NCI-H2107 treated with DMSO at 0.1 percent for 48 hours (cell line): ENCODE data around the gene ADGRV1.
"Not testable (repeated sequence)": the region's sequence is repeated elsewhere in the genome, so short reads cannot be mapped to it uniquely, and the experiment has no call there.

Source experiments
- DNase-seq: peaks from one replicate; lab custom pipeline; 2025; ENCODE audit not compliant: unreplicated experiment; lab: John Stamatoyannopoulos, UW

ADGRV1 gene

GRCh38 chr5:90894866-90895420 is 336.3 kb downstream of the ADGRV1 start:
- no peak for DNase-seq

- no peak for DNase-seq
Observed at GRCh38 chr5:90897618-90898017, 339.0 kb downstream of the ADGRV1 start.

GRCh38 chr5:90898326-90899013 is 339.9 kb downstream of the ADGRV1 start:
- no peak for DNase-seq

- no peak for DNase-seq
Observed at GRCh38 chr5:90899014-90899604, 340.5 kb downstream of the ADGRV1 start.

GRCh38 chr5:90901261-90901660 is 342.7 kb downstream of the ADGRV1 start:
- DNase-seq, result no peak

- no peak for DNase-seq
Observed at GRCh38 chr5:90902170-90902569, 343.6 kb downstream of the ADGRV1 start.

- no peak for DNase-seq
Observed at GRCh38 chr5:90902651-90903386, 344.2 kb downstream of the ADGRV1 start.

GRCh38 chr5:90909101-90909503 is 350.5 kb downstream of the ADGRV1 start:
- no peak for DNase-seq

- DNase-seq, result no peak
Observed at GRCh38 chr5:90909940-90910339, 351.3 kb downstream of the ADGRV1 start.

GRCh38 chr5:90911169-90911568 is 352.6 kb downstream of the ADGRV1 start:
- DNase-seq, result no peak

GRCh38 chr5:90912476-90912875 is 353.9 kb downstream of the ADGRV1 start:
- DNase-seq, result no peak

GRCh38 chr5:90915393-90915792 is 356.8 kb downstream of the ADGRV1 start:
- DNase-seq, result no peak

- no peak for DNase-seq
Observed at GRCh38 chr5:90916947-90917800, 358.6 kb downstream of the ADGRV1 start.

GRCh38 chr5:90917928-90918668 is 359.5 kb downstream of the ADGRV1 start:
- no peak for DNase-seq

GRCh38 chr5:90921418-90921973 is 362.9 kb downstream of the ADGRV1 start:
- no peak for DNase-seq

GRCh38 chr5:90924222-90924621 is 365.6 kb downstream of the ADGRV1 start:
- DNase-seq, result not testable (repeated sequence)

GRCh38 chr5:90929013-90929839 is 370.6 kb downstream of the ADGRV1 start:
- not testable (repeated sequence) for DNase-seq

GRCh38 chr5:90930062-90930461 is 371.5 kb downstream of the ADGRV1 start:
- DNase-seq, result no peak
